ENCODE measurements around the gene CNGA2.

CNGA2 gene

DNA sequence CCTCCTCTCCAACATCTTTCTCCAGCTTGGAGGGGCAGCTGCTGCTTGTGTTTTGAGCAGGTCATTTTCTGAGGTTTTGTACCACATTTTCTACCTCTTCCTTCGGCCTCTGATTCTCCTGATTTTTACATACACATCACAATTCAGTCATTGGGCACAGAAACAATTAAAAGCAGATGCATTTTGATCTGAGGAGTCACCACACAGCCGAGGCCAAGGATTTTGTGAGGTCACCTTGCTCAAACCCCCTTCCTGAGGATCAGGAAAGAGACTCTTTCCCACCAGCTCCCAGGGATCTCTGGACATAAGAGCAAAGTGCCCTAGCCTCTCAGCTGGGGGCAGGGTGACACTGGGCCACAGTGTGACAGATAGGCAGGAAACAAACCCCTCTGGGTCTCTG, 24.1 kb upstream of the CNGA2 start:
- TF ChIP-seq, protein P1, sequence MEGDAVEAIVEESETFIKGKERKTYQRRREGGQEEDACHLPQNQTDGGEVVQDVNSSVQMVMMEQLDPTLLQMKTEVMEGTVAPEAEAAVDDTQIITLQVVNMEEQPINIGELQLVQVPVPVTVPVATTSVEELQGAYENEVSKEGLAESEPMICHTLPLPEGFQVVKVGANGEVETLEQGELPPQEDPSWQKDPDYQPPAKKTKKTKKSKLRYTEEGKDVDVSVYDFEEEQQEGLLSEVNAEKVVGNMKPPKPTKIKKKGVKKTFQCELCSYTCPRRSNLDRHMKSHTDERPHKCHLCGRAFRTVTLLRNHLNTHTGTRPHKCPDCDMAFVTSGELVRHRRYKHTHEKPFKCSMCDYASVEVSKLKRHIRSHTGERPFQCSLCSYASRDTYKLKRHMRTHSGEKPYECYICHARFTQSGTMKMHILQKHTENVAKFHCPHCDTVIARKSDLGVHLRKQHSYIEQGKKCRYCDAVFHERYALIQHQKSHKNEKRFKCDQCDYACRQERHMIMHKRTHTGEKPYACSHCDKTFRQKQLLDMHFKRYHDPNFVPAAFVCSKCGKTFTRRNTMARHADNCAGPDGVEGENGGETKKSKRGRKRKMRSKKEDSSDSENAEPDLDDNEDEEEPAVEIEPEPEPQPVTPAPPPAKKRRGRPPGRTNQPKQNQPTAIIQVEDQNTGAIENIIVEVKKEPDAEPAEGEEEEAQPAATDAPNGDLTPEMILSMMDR (IDR thresholded peaks at IDR 0.05; ENCODE audit: insufficient read depth, low read length, missing control alignments): no peak
- CTCF ChIA-PET: interaction anchor here (1.2 kb wide), 1 partner anchor 926 kb away, joined by 3 read pairs; no protein-coding TSS in a partner anchor
- POLR2A ChIA-PET: no interaction called here

DNA sequence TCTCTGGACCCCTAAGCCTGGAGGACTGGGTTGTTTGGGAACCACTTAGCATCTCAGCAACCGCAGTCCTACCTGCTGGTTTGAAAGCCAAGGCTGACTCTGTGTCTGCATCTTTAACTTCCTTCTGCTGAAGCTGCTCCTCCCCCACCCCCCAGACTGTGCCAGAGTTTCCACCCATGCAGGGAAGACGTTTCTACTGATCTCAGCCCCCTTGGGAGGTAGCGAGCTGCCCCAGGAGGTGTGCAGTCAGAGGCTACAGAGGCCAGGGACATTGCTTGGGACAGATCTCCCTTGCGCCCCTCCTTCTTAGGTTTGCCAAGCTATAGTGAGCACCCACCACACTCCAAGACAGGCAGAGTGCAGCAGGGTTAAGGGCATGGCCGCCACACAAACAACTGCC, 23.4 kb upstream of the CNGA2 start:
- DNase-seq (ENCODE audit: low read depth, low spot score): no peak
- CTCF ChIA-PET: interaction anchor here (1.2 kb wide), 1 partner anchor 925 kb away, joined by 3 read pairs; no protein-coding TSS in a partner anchor
- TF ChIP-seq, protein P1 (IDR thresholded peaks at IDR 0.05; ENCODE audit: insufficient read depth, low read length, missing control alignments): no peak
- POLR2A ChIA-PET: no interaction called here
- no peak overlapping the region for H3K4me3 ChIP-seq (ENCODE audit: low read depth, low read length)

More for the DNA sequence above, 24.1 kb upstream of the CNGA2 start:
- H3K4me3 ChIP-seq (ENCODE audit: low read depth, low read length): no peak overlapping the region
- DNase-seq (ENCODE audit: low read depth, low spot score): no peak

DNA sequence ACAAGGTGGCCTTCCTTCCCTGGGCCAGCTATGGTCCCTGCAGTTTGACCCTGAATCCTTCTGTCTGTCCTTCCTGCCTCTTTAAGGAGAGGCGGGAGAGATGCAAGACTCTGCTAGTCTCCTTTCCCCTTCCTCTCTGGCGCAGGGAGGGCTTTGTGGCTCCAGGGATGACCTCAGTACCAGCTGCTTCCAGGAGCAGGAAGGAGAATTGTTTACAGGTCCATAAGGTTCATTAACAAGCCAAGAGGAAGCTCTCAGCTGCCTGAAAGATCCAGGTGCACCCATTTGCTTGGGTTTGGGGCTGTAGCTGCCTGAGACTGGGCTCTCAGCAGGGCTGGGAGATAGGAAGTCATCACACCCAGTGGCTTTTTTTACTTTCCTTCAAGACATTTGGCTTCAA, 22.8 kb upstream of the CNGA2 start:
- DNase-seq (ENCODE audit: low read depth, low spot score): no peak

DNA sequence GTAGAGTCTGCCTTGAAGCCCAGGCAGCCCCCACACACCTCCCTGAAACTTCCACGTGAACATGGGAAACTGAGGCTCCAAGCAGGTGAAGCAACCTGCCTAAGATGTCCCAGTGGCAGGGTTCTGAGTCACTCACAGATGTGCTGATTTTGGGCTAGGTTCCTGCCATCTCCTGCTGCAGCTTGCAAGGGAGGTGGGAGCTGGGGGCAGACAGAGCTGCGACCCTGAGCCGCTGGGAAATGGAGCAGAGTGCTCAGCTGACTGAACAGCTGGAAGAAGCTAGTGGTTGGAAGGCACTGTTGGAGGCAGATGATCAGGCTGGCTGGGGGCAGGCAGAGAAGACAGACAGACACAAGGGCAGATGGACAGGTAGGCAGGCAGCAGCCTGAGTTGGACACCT, 22.3 kb upstream of the CNGA2 start:
- DNase-seq (ENCODE audit: low read depth, low spot score): no peak
- POLR2A ChIA-PET: no interaction called here
- TF ChIP-seq, protein P1 (IDR thresholded peaks at IDR 0.05; ENCODE audit: insufficient read depth, low read length, missing control alignments): no peak
- H3K4me3 ChIP-seq (ENCODE audit: low read depth, low read length): no peak overlapping the region
- CTCF ChIA-PET: no interaction called here

More for the DNA sequence above, 22.8 kb upstream of the CNGA2 start:
- no peak overlapping the region for H3K4me3 ChIP-seq (ENCODE audit: low read depth, low read length)
- POLR2A ChIA-PET: no interaction called here
- CTCF ChIA-PET: interaction anchor here (1.2 kb wide), 1 partner anchor 925 kb away, joined by 3 read pairs; no protein-coding TSS in a partner anchor
- TF ChIP-seq, protein P1 (IDR thresholded peaks at IDR 0.05; ENCODE audit: insufficient read depth, low read length, missing control alignments): no peak

DNA sequence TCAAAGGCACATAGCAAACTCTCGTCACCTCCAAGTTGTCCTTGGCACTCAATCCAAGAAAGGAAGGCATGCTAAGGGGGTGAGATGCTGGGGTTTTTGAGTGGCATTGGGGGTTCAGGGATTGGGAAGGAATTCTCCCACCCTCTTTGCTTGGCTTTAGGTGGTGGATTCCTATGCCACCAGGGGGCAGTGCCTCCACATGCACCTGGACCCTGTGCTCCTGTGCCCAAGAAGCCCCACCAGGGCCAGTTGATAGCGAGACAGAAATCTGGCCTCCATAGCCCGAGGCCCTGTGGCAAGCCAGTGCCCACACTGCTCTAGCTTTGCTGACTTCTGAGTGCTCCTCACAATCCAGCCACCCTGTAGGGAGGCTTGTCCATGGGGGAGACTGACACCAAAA, 20.7 kb upstream of the CNGA2 start:
- POLR2A ChIA-PET: no interaction called here
- TF ChIP-seq, protein P1 (IDR thresholded peaks at IDR 0.05; ENCODE audit: insufficient read depth, low read length, missing control alignments): peak; percentile 40
- no peak for DNase-seq (ENCODE audit: low read depth, low spot score)
- CTCF ChIA-PET: interaction anchor here (1.5 kb wide), 1 partner anchor 9 kb away, joined by 4 read pairs; no protein-coding TSS in a partner anchor
- H3K4me3 ChIP-seq (ENCODE audit: low read depth, low read length): no peak overlapping the region

DNA sequence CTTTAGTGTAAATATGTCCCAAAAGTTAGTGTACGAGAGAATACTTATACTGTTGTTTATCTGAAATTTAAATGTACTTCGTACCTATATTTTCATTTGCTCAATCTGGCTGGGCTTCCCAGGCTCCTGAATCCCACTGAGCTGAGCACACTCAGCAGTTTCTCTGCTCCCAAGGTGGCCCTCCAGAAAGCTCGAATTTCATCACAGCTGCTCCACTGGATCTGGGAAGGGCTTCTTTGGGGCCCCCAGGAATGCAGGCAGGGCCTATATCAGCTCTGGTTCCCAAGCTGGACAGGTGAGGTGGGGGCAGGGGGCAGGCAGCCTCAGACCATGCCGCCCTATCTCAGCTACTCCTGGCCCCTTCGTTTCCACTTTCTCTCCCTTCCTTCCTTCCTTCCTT, 20.2 kb upstream of the CNGA2 start:
- TF ChIP-seq, protein P1 (IDR thresholded peaks at IDR 0.05; ENCODE audit: insufficient read depth, low read length, missing control alignments): no peak
- CTCF ChIA-PET: interaction anchor here (1.5 kb wide), 1 partner anchor 8 kb away, joined by 4 read pairs; no protein-coding TSS in a partner anchor
- DNase-seq (ENCODE audit: low read depth, low spot score): no peak
- no peak overlapping the region for H3K4me3 ChIP-seq (ENCODE audit: low read depth, low read length)
- POLR2A ChIA-PET: no interaction called here

Measured in AG04449 (cell line).